Endometrium (tissue), 2 donors: ENCODE measurements around the gene GATAD1.
"Not testable (repeated sequence)": the region's sequence is repeated elsewhere in the genome, so short reads cannot be mapped to it uniquely, and the experiment has no call there.

Experiments
- FAIRE-seq: peaks from 2 replicates; lab custom pipeline; 2012; peaks lifted over from hg19 to GRCh38; lab: Jason Lieb, UNC
- donor health status: control.
- donor health status: control.

Gene GATAD1

GRCh38 chr7:92447345-92448204, at the start of gene GATAD1:
GATAD1 (plus strand) TSS chr7:92447482; CDS start chr7:92447730, 248 bp downstream.
- no peak for FAIRE-seq

DNA sequence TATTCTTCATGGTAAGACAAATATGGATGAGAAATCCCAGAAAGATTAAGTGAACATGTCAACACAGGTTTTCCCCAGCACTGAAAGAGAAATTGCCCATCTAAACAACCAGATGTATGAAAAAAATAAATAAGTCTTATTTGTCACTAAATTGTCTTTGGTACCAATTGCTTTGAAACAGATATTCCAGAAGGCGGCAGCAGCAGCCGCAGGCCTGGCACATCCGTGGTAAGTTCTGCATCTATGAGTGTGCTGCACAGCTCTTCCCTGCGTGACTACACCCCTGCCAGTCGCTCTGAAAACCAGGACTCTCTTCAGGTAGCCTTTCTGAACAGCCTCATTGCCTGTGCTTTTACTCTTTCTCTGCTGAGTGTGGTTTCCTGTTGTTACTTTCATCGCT, 49.7 kb upstream of the GATAD1 start:
- no peak for FAIRE-seq

- FAIRE-seq = no peak
Measured at GRCh38 chr7:92400013-92400412, 47.3 kb upstream of the GATAD1 start.

GRCh38 chr7:92402920-92403759, 44.1 kb upstream of the GATAD1 start:
- no peak for FAIRE-seq

DNA sequence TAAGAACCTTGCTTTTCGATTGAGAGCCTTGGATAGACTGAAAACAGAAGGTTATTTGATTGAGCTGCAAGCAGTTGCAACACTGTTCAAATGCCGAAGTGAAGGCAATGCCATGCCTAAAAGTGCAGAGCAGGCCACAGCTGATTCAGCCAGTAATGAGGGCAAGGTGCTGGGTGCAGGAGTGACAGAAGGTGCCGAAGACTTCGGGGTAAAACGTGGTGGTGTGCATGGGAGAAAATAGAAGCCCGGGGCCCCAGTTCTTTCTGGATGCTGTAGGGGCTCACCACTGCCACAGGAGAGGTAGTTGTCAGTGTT, 43.6 kb upstream of the GATAD1 start:
- FAIRE-seq = no peak

GRCh38 chr7:92404170-92404614, 43.1 kb upstream of the GATAD1 start:
- FAIRE-seq = no peak

- no peak for FAIRE-seq
Measured at GRCh38 chr7:92409357-92409756, 37.9 kb upstream of the GATAD1 start.

DNA sequence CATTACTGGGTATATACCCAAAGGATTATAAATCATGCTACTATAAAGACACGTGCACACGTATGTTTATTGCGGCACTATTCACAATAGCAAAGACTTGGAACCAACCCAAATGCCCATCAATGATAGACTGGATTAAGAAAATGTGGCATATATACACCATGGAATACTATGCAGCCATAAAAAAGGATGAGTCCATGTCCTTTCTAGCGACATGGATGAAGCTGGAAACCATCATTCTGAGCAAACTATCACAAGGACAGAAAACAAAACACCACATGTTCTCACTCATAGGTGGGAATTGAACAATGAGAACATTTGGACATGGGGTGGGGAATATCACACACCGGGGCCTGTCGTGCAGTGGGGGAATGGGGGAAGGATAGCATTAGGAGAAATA, 37.1 kb upstream of the GATAD1 start:
- FAIRE-seq = not testable (repeated sequence)

GRCh38 chr7:92412745-92413144, 34.5 kb upstream of the GATAD1 start:
- FAIRE-seq = no peak

DNA sequence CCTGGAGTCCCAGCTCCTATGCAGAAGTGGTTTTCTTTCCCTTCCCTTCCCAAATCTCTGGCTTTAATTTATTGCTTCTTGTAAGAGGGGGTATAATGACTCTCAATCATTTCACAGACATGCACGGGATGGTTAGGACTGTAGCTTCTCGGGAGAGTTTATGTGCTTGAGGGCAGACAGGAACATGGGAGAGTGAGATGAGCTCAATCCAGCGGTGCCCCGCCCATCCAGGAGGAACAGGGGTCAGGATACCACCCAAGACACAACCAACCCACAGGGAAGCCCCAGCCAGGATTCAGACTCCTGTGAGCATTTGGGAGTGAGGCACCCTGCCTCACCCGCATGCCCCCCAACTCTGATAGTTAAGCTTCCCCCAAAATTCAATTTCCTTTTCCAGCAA, 33.7 kb upstream of the GATAD1 start:
- FAIRE-seq = no peak

DNA sequence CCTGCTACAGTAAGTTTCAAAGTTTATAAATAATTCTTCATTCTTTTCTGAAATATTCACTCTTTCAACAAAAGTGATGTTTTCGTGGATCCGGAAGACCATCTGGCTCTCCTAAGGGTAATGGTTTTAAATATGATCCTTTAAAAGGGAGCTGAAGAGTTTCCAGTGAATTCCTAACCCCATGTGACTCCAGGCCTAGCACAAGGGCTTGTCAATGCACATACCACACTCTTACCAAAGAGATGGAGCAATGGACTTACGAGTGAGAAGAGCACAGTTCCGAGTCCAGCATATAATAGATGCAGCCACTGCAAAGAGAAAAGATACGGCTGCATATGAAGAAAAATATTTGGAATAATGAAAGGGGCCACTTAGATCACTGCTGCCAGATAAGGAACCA, 32.1 kb upstream of the GATAD1 start:
- no peak for FAIRE-seq

DNA sequence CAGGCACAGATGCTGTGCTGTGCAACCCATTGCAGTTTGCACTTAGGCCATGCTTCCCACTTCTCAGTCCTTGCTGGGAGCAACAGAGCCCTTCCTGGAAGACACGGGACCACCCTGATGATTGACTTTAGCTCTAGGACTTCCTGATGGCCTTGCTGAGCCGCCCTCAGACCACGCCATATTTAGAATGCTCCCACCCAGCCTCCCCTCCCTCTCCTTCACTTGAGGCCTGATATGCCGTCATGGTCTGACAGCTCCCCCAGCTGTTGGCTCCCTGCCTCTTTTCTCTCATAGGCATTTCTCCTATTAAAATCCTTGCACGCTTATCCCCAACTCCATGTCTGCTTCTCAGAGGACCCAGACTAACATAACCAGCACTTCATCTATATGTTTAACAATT, 29.4 kb upstream of the GATAD1 start:
- FAIRE-seq = no peak

GRCh38 chr7:92421676-92422435, 25.4 kb upstream of the GATAD1 start:
- no peak for FAIRE-seq

DNA sequence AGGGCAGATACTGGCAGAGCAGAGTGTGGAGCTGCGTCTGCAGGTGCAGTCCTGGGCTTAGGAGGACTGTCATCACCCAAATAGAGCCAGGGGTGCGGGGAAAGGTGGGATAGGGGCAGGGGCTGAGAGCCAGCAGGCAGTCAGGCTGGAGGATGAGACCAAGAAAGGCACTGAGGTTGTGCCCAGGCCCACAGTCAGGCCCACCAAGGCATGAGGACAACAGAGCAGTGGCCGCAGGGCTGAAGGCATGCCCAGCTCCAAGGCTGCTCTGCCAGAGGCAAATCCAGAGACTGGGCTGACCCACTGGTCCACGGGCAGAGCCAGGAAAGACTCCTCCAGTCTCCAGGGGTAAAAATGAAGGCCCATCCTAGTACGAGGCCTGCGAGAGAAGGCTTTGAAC, 24.4 kb upstream of the GATAD1 start:
- no peak for FAIRE-seq

GRCh38 chr7:92423710-92424131, 23.6 kb upstream of the GATAD1 start:
- no peak for FAIRE-seq

DNA sequence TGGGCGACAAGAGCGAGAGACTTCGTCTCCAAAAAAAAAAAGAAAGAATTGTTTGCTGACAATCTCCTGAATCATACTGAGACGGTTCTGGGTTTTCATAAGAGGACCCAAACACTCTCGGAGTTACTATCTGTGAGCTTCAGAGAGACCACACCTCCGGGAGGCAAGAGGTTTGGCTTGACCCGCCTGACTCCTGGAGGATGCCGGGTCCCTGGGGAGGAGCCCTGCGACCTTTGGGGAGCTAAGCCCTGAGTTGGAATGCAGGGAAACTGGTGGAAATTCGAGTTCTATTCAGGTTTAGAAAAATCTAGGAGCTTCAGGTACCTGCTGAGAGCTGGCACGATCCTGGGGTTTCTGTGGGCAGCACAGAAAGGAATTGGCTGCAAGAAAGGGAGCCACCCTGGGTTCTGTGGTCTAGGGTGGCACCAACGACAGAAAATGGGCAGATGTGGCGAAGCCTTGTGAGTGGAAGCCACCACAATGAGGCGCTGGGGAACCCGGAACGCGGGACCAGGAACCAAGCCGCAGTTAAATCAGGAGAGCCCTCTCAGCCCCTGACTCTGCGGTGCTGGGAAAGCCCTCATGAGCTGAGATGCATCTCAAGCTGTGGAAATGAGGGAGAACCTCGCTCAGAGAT, 21.9 kb upstream of the GATAD1 start:
- no peak for FAIRE-seq

GRCh38 chr7:92427193-92427592, 20.1 kb upstream of the GATAD1 start:
- no peak for FAIRE-seq

DNA sequence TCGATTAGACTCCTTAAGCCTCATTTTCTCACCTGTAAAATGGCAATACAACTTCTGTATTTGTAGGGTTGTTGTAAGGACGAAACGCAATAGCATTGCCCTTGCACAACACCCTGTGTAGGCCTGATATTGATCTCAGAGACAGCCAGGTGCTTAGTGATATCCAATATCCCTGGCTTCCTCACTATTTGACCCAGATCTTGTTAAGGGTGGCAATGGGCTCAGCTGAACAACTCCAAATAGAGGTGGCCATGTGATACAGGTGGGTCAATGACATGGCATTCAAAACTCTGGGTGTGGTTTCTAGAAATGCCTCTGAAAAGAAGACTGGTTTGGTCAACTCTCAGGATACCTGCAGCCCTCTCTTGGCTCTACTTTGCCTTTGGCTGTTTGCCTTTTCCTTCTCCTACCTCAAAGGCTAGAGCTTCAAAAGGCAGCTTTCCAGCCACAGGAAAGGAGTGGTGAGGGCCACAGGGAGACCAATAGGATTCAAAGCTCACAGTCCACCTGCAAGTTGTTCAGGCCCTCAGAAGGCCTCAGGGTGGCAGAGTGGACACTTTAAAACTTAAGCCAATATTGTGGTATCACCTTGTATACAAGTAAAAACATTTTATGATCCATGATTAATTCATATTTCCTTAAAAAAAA, 14.9 kb upstream of the GATAD1 start:
- no peak for FAIRE-seq

DNA sequence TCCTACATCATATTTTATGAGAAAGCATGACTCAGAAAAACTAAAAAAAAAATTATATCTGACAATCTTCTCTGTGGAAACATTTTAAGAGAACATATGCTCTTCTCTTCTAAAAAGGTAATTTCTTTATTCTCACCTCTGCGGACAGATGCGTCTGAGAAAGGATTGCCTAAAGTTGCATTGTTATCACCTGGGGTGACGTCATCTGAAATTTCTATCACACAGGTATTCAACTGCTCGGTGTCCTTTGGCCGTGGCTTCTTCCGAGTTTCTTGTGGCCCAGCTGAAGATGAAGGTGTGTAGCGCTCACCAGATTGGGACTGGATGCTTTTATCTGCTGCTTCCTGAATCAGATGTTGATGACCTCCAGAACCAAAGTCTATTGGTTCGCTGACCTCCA, 14.3 kb upstream of the GATAD1 start:
- FAIRE-seq = no peak

- FAIRE-seq = no peak
Measured at GRCh38 chr7:92435542-92435941, 11.7 kb upstream of the GATAD1 start.

GRCh38 chr7:92436612-92437445, 10.5 kb upstream of the GATAD1 start:
- no peak for FAIRE-seq
